Measurements from ENCODE around the gene ID2.

ID2 gene

GRCh38 chr2:8654041-8654440, 27.8 kb upstream of the ID2 start:
- TF ChIP-seq KLF8 (tag by site-specific recombination; IDR thresholded peaks at IDR 0.05) (no peak), ZNF677 (tag by site-specific recombination; IDR thresholded peaks at IDR 0.05) (no peak), ZNF132 (tag by site-specific recombination; IDR thresholded peaks at IDR 0.05; ENCODE audit: borderline replicate concordance) (no peak), ZNF140 (tag by site-specific recombination; IDR thresholded peaks at IDR 0.05) (no peak), HOXC10 (CRISPR knock-in tag; IDR thresholded peaks at IDR 0.05) (no peak), ZNF548 (tag by site-specific recombination; IDR thresholded peaks at IDR 0.05) (no peak)
- ChIA-PET CTCF (no interaction called here), POLR2A (no interaction called here)

GRCh38 chr2:8654483-8654882, 27.4 kb upstream of the ID2 start:
- ChIA-PET CTCF (interaction anchor here (1.0 kb wide), 1 partner anchor 12 kb away, joined by 4 read pairs; no protein-coding TSS in a partner anchor), POLR2A (no interaction called here)
- Histone ChIP-seq H3K4me3 (ENCODE audit: low read depth, low read length) (no peak overlapping the region), H3K27ac (ENCODE audit: extremely low read depth, low read depth, low read length) (no peak overlapping the region), H3K36me3 (ENCODE audit: control insufficient read depth in 2 of 2, insufficient read depth in 1 of 2, low read length in 2 of 2) (no peaks in the 10 kb centered on the region), H3K4me1 (ENCODE audit: control insufficient read depth, insufficient read depth, low read length) (no peaks in the 10 kb centered on the region), H3K9me3 (ENCODE audit: control insufficient read depth, insufficient read depth, low read depth, low read length) (no peaks in the 10 kb centered on the region)
- no peak for TF ChIP-seq ZNF529 (tag by site-specific recombination; IDR thresholded peaks at IDR 0.05; ENCODE audit: insufficient replicate concordance)
- TF ChIP-seq ZNF114 (tag by site-specific recombination; IDR thresholded peaks at IDR 0.05) = no peak
- TF ChIP-seq ZNF211 (tag by site-specific recombination; IDR thresholded peaks at IDR 0.05; ENCODE audit: low read depth) = no peak
- TF ChIP-seq GLIS1 (tag by site-specific recombination; IDR thresholded peaks at IDR 0.05) = no peak
- no peak for TF ChIP-seq ZNF335 (tag by site-specific recombination; conservative IDR thresholded peaks at IDR 0.05)
- no peak for TF ChIP-seq ZSCAN16 (tag by site-specific recombination; IDR thresholded peaks at IDR 0.05)
- no peak for TF ChIP-seq TCF7L2 (IDR thresholded peaks at IDR 0.05; ENCODE audit: borderline replicate concordance, low read depth, low read length)
- no peak for TF ChIP-seq INSM2 (tag by site-specific recombination; IDR thresholded peaks at IDR 0.05)
- TF ChIP-seq, protein P1, sequence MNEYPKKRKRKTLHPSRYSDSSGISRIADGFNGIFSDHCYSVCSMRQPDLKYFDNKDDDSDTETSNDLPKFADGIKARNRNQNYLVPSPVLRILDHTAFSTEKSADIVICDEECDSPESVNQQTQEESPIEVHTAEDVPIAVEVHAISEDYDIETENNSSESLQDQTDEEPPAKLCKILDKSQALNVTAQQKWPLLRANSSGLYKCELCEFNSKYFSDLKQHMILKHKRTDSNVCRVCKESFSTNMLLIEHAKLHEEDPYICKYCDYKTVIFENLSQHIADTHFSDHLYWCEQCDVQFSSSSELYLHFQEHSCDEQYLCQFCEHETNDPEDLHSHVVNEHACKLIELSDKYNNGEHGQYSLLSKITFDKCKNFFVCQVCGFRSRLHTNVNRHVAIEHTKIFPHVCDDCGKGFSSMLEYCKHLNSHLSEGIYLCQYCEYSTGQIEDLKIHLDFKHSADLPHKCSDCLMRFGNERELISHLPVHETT (tag by site-specific recombination; IDR thresholded peaks at IDR 0.05) = no peak
- TF ChIP-seq, protein P2, sequence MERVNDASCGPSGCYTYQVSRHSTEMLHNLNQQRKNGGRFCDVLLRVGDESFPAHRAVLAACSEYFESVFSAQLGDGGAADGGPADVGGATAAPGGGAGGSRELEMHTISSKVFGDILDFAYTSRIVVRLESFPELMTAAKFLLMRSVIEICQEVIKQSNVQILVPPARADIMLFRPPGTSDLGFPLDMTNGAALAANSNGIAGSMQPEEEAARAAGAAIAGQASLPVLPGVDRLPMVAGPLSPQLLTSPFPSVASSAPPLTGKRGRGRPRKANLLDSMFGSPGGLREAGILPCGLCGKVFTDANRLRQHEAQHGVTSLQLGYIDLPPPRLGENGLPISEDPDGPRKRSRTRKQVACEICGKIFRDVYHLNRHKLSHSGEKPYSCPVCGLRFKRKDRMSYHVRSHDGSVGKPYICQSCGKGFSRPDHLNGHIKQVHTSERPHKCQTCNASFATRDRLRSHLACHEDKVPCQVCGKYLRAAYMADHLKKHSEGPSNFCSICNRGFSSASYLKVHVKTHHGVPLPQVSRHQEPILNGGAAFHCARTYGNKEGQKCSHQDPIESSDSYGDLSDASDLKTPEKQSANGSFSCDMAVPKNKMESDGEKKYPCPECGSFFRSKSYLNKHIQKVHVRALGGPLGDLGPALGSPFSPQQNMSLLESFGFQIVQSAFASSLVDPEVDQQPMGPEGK (tag by site-specific recombination; IDR thresholded peaks at IDR 0.05) = no peak
- TF ChIP-seq ZNF623 (tag by site-specific recombination; IDR thresholded peaks at IDR 0.05) = no peak
- no peak for TF ChIP-seq ZSCAN30 (tag by site-specific recombination; IDR thresholded peaks at IDR 0.05)
- TF ChIP-seq ZNF473 (tag by site-specific recombination; IDR thresholded peaks at IDR 0.05) = no peak
- no peak for TF ChIP-seq ZNF140 (tag by site-specific recombination; IDR thresholded peaks at IDR 0.05)
- TF ChIP-seq SP7 (tag by site-specific recombination; IDR thresholded peaks at IDR 0.05) = no peak
- no peak for TF ChIP-seq ZFP3 (tag by site-specific recombination; IDR thresholded peaks at IDR 0.05; ENCODE audit: low read depth)
- TF ChIP-seq ZNF530 (tag by site-specific recombination; IDR thresholded peaks at IDR 0.05; ENCODE audit: low read depth) = no peak

More at GRCh38 chr2:8654041-8654440, 27.8 kb upstream of the ID2 start:
- H3K4me1 ChIP-seq (ENCODE audit: control insufficient read depth, insufficient read depth, low read length) = no peaks in the 10 kb centered on the region
- H3K27ac ChIP-seq (ENCODE audit: extremely low read depth, low read depth, low read length) = no peak overlapping the region
- no peaks in the 10 kb centered on the region for H3K36me3 ChIP-seq (ENCODE audit: control insufficient read depth in 2 of 2, insufficient read depth in 1 of 2, low read length in 2 of 2)
- no peaks in the 10 kb centered on the region for H3K9me3 ChIP-seq (ENCODE audit: control insufficient read depth, insufficient read depth, low read depth, low read length)
- no peak overlapping the region for H3K4me3 ChIP-seq (ENCODE audit: low read depth, low read length)
